ENCODE results near the gene PPAT. TPM values are rescaled to one million over a fixed set of nuclear protein-coding genes. Genes with fewer than 3 reads are reported as not detected.
"Not testable (repeated sequence)": the region's sequence is repeated elsewhere in the genome, so short reads cannot be mapped to it uniquely, and the experiment has no call there.

PPAT gene
- total RNA-seq, 1 experiment from 2014 or later = 35.9 TPM

GRCh38 chr4:56371426-56372220, 63.8 kb downstream of the PPAT start:
- ChIA-PET CTCF (no interaction called here), POLR2A (ENCODE audit: unreplicated experiment) (no interaction called here)
- Histone ChIP-seq H3F3A (ENCODE audit: low read length, unreplicated experiment) (no peaks in the 10 kb centered on the region), H3K36me3 (ENCODE audit: low read depth, low read length) (no peaks in the 10 kb centered on the region; the same call in 1 of the 2 replicates), H3K9me2 (replicated peaks; ENCODE audit: low read length) (no peaks in the 10 kb centered on the region), H4K20me1 (ENCODE audit: low read length) (no peaks in the 10 kb centered on the region), H2AFZ (ENCODE audit: low read length) (no peak overlapping the region), H3K4me3 (ENCODE audit: low read length) (no peak overlapping the region), H3K9ac (ENCODE audit: low read length) (no peak overlapping the region), H3K27me3 (ENCODE audit: low read length) (no peaks in the 10 kb centered on the region), H3K4me1 (ENCODE audit: insufficient read depth, low read length) (no peaks in the 10 kb centered on the region), H3K27ac (ENCODE audit: low read length) (no peak overlapping the region), H3K79me2 (ENCODE audit: low read length) (no peaks in the 10 kb centered on the region), H3K4me2 (ENCODE audit: low read length) (no peak overlapping the region), H3K9me3 (ENCODE audit: low read length) (no peaks in the 10 kb centered on the region)
- intact Hi-C loops (cut with micrococcal nuclease) = no loop called here
- no TSS peak for BruUV-seq (replicated peaks)
- TF ChIP-seq EZH2phosphoT487 (IDR thresholded peaks at IDR 0.05; ENCODE audit: borderline replicate concordance, low read length) (no peak), CTCF (conservative IDR thresholded peaks at IDR 0.05; ENCODE audit: low read depth, low read length) (no peak), EZH2 (IDR thresholded peaks at IDR 0.05; ENCODE audit: low read length, unreplicated experiment) (no peak)
- DNase-seq (no peak), ATAC-seq (no peak)

- Histone ChIP-seq H3K9me2 (replicated peaks; ENCODE audit: low read length) (no peaks in the 10 kb centered on the region), H2AFZ (ENCODE audit: low read length) (no peak overlapping the region), H4K20me1 (ENCODE audit: low read length) (no peaks in the 10 kb centered on the region), H3K79me2 (ENCODE audit: low read length) (no peaks in the 10 kb centered on the region), H3F3A (ENCODE audit: low read length, unreplicated experiment) (no peaks in the 10 kb centered on the region), H3K27ac (ENCODE audit: low read length) (no peak overlapping the region), H3K4me2 (ENCODE audit: low read length) (no peak overlapping the region), H3K4me1 (ENCODE audit: insufficient read depth, low read length) (no peaks in the 10 kb centered on the region), H3K9ac (ENCODE audit: low read length) (no peak overlapping the region), H3K27me3 (ENCODE audit: low read length) (no peaks in the 10 kb centered on the region), H3K36me3 (ENCODE audit: low read depth, low read length) (no peaks in the 10 kb centered on the region; the same call in 1 of the 2 replicates), H3K4me3 (ENCODE audit: low read length) (no peak overlapping the region), H3K9me3 (ENCODE audit: low read length) (no peaks in the 10 kb centered on the region)
- DNase-seq (no peak), ATAC-seq (no peak; the same call in 1 of the 2 replicates)
- BruUV-seq (replicated peaks) = no TSS peak
- intact Hi-C loops (cut with micrococcal nuclease) = no loop called here
- CTCF ChIA-PET = interaction anchor here (0.5 kb wide), 1 partner anchor 17 kb away, joined by 3 read pairs; the partner anchor contains the start of gene AASDH
- POLR2A ChIA-PET (ENCODE audit: unreplicated experiment) = no interaction called here
- TF ChIP-seq CTCF (conservative IDR thresholded peaks at IDR 0.05; ENCODE audit: low read depth, low read length) (no peak), EZH2 (IDR thresholded peaks at IDR 0.05; ENCODE audit: low read length, unreplicated experiment) (no peak), EZH2phosphoT487 (IDR thresholded peaks at IDR 0.05; ENCODE audit: borderline replicate concordance, low read length) (no peak)
Observed at GRCh38 chr4:56370377-56370776, 65.0 kb downstream of the PPAT start.

GRCh38 chr4:56362981-56363380, 72.4 kb downstream of the PPAT start:
- H3K9me3 ChIP-seq (ENCODE audit: low read length); POLR2A ChIA-PET (ENCODE audit: unreplicated experiment); H3F3A ChIP-seq (ENCODE audit: low read length, unreplicated experiment); H3K4me1 ChIP-seq (ENCODE audit: insufficient read depth, low read length); H3K9me2 ChIP-seq (replicated peaks; ENCODE audit: low read length); H3K27ac ChIP-seq (ENCODE audit: low read length); CTCF ChIA-PET; H2AFZ ChIP-seq (ENCODE audit: low read length); BruUV-seq (replicated peaks); H3K27me3 ChIP-seq (ENCODE audit: low read length); H3K9ac ChIP-seq (ENCODE audit: low read length); H3K4me3 ChIP-seq (ENCODE audit: low read length); H3K79me2 ChIP-seq (ENCODE audit: low read length); ATAC-seq; H4K20me1 ChIP-seq (ENCODE audit: low read length); H3K36me3 ChIP-seq (ENCODE audit: low read depth, low read length); H3K4me2 ChIP-seq (ENCODE audit: low read length); intact Hi-C loops (cut with micrococcal nuclease); DNase-seq: not testable (repeated sequence)
